SIG-M5 treated with dmso at 0.1 percent for 504 hours (cell line): ENCODE data around the gene MME.
"Not testable (repeated sequence)": the region's sequence is repeated elsewhere in the genome, so short reads cannot be mapped to it uniquely, and the experiment has no call there.

Source experiments
- DNase-seq: peaks from one replicate; lab custom pipeline; 2025; ENCODE audit not compliant: unreplicated experiment; lab: John Stamatoyannopoulos, UW

Gene MME

DNA sequence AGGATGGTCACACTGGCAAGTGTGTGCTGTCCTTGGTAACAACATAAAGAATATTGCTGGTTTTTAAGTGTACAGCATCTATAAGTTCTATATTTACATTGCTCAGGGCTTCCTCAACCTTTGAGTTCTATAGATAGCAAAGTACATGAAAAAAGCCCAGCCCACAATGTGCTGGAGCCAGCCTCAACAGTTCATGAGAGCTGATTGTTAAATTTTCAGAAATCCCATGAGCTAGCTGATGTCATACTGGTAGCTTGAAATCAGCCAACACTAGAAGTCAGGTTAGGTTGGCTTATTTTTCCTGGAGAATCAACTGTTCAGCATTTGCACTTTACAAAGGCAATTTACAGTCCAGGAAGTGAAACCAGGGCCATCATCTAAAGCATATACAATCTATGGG is 110.6 kb downstream of the MME start:
- DNase-seq = no peak

DNA sequence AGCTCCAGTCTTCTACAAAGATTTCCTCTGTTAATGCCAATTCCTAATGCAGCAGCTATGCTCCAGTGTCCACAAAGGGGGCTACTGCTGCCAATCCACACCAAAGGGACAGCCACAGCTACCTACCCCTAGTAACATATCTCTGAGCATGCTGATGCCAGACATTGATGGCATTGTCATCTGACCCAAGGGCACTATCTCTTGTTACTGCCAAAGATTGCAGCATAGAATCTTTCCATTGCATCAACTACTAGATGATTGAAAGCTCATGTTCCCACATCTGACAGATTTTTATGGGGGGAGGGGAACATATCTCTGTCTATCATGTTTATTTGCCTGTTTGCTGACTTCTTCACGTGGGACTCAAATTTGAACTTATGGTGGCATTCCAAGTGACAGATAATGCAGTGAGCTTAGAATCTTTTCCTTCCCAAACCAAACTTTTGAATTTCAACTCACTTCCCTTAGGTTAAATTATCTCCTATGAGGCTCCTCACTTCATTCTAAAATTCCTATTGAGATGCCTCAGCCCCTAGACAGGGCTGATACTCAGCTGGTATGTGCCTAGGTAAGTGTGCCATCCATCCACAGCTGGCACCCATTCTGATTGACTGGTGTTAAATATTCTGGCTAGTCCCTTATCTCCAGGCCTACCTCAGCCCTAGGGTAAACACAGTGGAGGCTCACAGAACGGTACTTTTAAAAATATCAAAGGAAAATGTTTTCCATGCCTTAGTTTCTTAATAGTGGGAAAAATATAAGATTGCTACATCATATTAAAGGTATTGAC is 113.0 kb downstream of the MME start:
- DNase-seq = no peak

DNA sequence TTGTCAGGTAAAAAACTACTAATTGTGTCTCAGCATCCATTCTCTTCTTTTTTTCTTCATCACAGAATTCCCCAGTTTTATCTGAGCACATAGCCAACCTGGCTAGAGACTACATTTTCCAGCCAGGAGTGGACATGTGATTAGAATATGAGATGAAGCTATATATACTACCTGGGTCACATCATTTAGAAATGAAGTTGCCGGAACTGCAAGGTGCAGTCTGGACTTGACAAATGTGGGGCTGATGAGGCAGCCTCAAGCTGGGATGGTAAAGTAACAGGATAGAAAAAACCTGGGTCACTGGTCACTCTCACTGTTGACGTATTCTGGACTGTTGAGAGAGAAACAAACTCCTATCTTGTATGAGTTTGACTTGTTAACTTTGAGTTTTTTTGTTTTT is 113.7 kb downstream of the MME start:
- DNase-seq = no peak

DNA sequence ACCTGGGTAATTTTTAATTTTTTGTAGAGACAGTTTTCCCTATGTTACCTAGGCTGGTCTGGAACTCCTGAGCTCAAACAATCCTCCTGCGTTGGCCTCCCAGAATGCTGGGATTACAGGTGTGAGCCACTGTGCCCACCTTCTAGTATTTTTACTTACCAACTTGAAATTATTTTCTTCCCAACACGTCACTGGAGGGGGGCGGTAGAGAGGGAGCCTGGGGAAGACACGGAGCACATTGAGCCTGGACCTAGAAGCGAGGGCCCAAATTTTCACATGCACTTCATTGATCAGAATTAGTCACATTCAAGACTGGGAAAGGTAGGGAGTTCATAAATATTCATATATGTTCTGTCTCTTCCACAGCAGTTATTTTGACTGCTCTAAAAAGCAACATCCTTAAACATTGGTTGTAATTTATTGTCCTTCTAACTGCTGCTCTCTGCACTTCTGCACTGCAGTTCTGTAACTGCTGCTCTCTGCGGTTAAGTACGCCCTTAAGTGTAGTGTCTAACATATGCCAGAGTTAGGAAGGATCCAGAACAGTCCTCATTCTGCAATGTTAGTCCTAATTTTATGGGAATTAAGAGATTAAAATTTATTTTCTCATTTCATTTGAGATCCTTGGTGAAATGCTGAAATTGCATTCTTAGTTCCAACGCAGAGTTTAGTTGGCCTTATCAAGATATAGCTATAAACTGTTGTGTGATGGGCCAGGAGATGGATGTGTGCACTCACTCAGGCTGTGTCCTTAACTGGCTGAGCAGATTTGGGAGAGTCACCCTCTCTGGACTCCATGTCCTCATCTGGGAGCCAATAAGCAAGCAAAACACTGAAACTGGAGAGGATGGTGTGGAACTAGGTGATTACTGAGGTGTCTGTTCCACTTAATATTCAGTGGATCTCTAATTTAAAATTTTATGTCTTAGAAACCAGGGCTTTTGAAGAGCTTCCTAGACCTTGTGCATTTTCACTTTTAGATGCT is 115.1 kb downstream of the MME start:
- DNase-seq = no peak

- DNase-seq = no peak
Observed at GRCh38 chr3:155196131-155197021, 116.3 kb downstream of the MME start.

DNA sequence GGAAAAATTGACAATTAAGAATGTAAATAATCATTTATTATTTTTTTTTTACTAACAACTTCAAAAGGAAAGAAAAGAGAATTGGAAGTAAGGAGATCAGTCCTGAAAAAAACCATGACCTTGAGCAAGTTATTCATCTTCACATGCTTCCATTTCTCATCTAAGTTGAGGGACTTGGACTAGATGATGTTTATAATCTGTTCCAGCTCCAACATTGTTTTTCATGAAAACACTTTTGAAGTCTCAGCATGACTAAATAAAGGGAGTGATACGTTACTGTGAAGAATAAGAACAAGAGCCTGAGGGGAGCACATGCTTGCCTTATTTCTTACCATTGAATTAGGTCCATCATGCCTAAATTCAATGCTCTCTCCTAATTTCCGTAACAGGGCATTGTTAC is 117.7 kb downstream of the MME start:
- no peak for DNase-seq

GRCh38 chr3:155202626-155203025 is 122.5 kb downstream of the MME start:
- no peak for DNase-seq

DNA sequence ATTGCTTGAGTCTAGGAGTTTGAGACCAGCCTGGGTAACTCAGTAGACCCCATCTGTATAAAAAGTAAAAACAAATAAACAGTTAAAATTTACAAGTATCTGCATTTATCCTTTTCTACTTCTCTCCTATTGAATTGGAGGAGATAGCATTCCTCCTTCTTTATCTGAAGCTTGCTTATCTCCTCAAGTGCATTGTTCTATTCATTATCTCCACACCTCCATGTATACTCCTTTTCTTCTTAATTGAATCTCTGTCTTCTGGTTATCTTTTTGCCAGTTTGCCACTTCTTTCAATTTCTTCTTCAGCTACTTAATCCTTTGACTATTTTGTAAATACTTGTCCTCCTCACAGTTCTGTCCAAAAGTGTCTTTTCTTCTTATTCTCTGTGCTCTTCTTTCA is 124.7 kb downstream of the MME start:
- no peak for DNase-seq

DNA sequence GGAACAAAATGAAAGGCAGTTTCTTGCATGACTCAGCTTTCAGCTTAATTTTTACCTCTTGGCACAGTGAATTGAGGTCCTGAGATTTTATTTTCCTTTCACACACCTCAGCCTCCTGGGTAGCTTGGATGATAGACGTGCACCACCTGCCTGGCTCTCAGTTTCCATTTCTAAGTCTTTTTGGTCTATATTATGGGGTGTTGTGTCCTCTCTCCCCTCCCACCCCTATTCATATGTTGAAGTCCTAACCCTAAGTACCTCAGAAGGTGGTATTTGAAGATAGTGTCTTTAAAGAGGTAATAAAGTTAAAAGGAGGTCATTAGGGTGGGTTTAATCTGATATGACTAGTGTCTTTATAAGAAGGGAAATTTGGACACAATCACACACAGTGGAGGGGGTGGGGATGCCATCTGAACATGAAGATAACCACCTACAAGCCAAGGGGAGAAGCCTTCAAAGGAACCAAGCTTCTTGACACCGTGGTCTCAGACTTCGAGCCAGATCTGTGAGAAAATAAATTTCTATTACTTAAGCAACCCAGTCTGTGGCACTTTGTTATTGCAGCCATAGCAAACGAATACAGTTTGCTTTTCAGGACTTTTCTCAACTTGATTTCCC is 128.2 kb downstream of the MME start:
- DNase-seq = no peak

DNA sequence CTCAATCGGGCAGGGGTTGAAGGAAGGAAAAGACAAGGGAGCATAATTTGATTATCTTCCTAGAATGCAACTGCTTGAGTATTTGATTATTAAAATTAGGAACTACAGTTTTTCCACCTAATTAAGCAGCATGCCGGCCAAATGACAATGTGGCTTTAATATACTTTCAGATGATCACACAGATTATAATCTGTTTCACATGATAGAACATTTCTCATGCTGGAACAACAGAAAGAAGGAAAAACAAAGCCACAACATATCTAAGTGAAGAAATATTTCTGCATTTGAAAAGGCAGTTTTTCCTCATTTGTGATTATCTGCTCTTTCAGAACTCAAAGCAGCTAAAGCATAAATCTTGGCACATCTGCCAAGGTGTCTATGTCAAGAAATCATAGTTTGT is 130.6 kb downstream of the MME start:
- DNase-seq = no peak

- no peak for DNase-seq
Observed at GRCh38 chr3:155211266-155211665, 131.1 kb downstream of the MME start.

- no peak for DNase-seq
Observed at GRCh38 chr3:155211940-155212339, 131.8 kb downstream of the MME start.

- not testable (repeated sequence) for DNase-seq
Observed at GRCh38 chr3:155216007-155216406, 135.9 kb downstream of the MME start.

GRCh38 chr3:155217591-155217990 is 137.5 kb downstream of the MME start:
- DNase-seq = no peak

DNA sequence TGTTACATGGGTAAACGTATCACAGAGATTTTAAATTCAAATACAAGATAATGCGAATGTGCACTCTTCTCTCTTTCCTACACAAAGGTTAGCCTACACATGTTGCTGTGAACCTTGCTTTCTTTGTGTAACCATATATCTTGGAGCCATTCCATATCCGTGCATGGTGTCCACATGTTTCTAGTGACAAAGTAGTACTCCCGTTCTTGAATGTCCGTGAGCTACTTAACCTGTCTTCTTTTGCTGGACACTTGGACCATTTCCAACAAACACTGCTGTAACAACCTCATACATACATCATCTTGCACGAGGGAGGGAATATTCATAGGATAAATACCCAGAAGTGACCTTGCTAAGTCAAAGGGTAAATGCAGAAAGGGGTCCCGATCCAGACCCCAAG is 138.3 kb downstream of the MME start:
- no peak for DNase-seq

GRCh38 chr3:155219106-155219505 is 139.0 kb downstream of the MME start:
- no peak for DNase-seq

GRCh38 chr3:155225417-155225816 is 145.3 kb downstream of the MME start:
- DNase-seq = no peak

DNA sequence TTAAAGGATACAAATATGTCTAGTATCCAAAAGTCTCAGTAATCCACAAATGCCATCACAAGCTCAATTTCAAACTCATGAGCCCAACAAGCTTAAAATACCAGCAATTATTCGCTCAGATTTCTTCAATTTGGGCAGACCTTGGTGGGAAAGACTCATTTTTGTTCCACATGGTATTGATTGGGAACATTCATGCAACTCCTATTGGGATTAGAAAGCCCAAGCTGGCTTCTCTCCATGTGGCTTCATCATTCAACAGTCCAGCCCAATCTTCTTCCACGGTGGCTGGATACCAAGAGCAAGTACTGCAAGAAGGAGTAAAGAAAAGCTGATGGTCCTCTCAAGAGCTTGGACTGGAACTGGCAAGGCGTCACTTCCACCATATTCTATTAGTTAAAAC is 147.0 kb downstream of the MME start:
- DNase-seq = no peak

- no peak for DNase-seq
Observed at GRCh38 chr3:155228676-155229075, 148.6 kb downstream of the MME start.

- DNase-seq = no peak
Observed at GRCh38 chr3:155229086-155229485, 149.0 kb downstream of the MME start.

DNA sequence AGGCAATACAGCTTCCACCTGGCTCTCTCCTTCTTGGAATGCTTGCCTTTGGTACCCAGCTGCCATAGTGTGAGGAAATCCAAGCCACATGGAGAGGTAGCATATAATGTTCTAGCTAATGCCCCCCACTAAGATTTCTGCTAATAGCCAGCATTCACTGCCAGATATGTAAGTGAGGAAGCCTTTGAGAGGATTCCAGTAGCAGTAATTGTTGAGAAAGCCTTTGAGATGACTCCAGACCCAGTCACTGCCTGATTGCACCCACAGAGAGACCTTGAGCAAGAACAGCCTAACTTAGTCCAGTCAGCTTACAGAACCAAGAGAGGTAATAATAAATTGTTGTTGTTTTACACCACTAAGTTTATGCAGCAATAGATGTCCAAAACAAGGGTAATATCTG is 150.3 kb downstream of the MME start:
- no peak for DNase-seq
